HepG2 (cell line): ENCODE results near the gene SPRY1. TPM values are rescaled to one million over a fixed set of nuclear protein-coding genes. Genes with fewer than 3 reads are reported as not detected.

Experiments used
- ARID4A ChIP-seq: sonication (generic); formaldehyde crosslinking; IDR thresholded peaks from 2 replicates; pipeline ENCODE4 v1.5.0; 2020; ENCODE audit warnings: mild to moderate bottlenecking, missing genetic modification reagents, borderline replicate concordance
- ATF3 ChIP-seq: sonication (generic); formaldehyde crosslinking; IDR thresholded peaks from 2 replicates; pipeline ENCODE4 v1.4.0; 2020; ENCODE audit warnings: missing genetic modification reagents
- CBFB ChIP-seq: sonication (generic); formaldehyde crosslinking; IDR thresholded peaks from 2 replicates; pipeline ENCODE4 v1.4.0; 2020; ENCODE audit warnings: missing genetic modification reagents
- EEA1 ChIP-seq: sonication (generic); formaldehyde crosslinking; IDR thresholded peaks from 2 replicates; pipeline ENCODE4 v1.5.1; 2020; ENCODE audit warnings: mild to moderate bottlenecking, missing genetic modification reagents, borderline replicate concordance
- EP300 ChIP-seq, 3 experiments: sonication (generic) in 1 of 3; formaldehyde crosslinking in 1 of 3; IDR thresholded peaks; 2 replicates each; pipeline versions ENCODE4 v1.5.1 to v1.6.1; 2011 to 2020; ENCODE audit warnings: low read depth in 2 of 3, low read length in 2 of 3, borderline replicate concordance in 1 of 3, improper control_type of control experiment in 1 of 3, mild to moderate bottlenecking in 1 of 3, missing genetic modification reagents in 1 of 3, moderate library complexity in 1 of 3
- FOXA1 ChIP-seq, 2 experiments: fragments of 450-650 bp in 1 of 2; sonication (generic) in 1 of 2; formaldehyde crosslinking in 1 of 2; IDR thresholded peaks; 2 replicates each; pipeline versions ENCODE4 v1.4.0 to v1.6.1; 2016 to 2020; ENCODE audit warnings: missing genetic modification reagents in 1 of 2
- FOXO4 ChIP-seq: sonication (generic); formaldehyde crosslinking; conservative IDR thresholded peaks from 2 replicates; pipeline ENCODE4 v1.8.1; 2023; ENCODE audit warnings: missing genetic modification reagents
- KAT8 ChIP-seq: IDR thresholded peaks from 2 replicates; pipeline ENCODE4 v1.6.1; 2016; ENCODE audit warnings: missing genetic modification reagents, missing compliant biosample characterization
- NFE2 ChIP-seq: sonication (generic); formaldehyde crosslinking; IDR thresholded peaks from 2 replicates; pipeline ENCODE4 v1.4.0; 2020; ENCODE audit warnings: missing genetic modification reagents
- SOX13 ChIP-seq, 3 experiments: fragments of 450-650 bp in 1 of 3; sonication (generic) in 1 of 3; formaldehyde crosslinking in 1 of 3; IDR thresholded peaks in 2 of 3; conservative IDR thresholded peaks in 1 of 3; 2 replicates each; pipeline versions ENCODE4 v1.5.0 to v1.6.1; 2016 to 2020; ENCODE audit warnings: antibody characterized with exemption in 1 of 3, mild to moderate bottlenecking in 1 of 3, missing compliant biosample characterization in 1 of 3, missing genetic modification reagents in 1 of 3, moderate library complexity in 1 of 3
- ZBTB44 ChIP-seq: sonication (generic); formaldehyde crosslinking; IDR thresholded peaks from 2 replicates; pipeline ENCODE4 v1.4.0; 2020; ENCODE audit warnings: missing genetic modification reagents
- ZC3H4 ChIP-seq: sonication (generic); formaldehyde crosslinking; IDR thresholded peaks from 2 replicates; pipeline ENCODE4 v1.4.0; 2020; ENCODE audit warnings: missing genetic modification reagents, borderline replicate concordance
- ZFP36 ChIP-seq: fragments of 150-350 bp; IDR thresholded peaks from 2 replicates; pipeline ENCODE4 v1.6.1; 2018; ENCODE audit warnings: borderline replicate concordance, low read length, low read depth; ENCODE audit not compliant: partially characterized antibody
- ZFX ChIP-seq: sonication (generic); formaldehyde crosslinking; IDR thresholded peaks from 2 replicates; pipeline ENCODE4 v1.4.0; 2020; ENCODE audit warnings: mild to moderate bottlenecking, low read depth, missing genetic modification reagents, moderate library complexity
- ZNF724P ChIP-seq: sonication (generic); formaldehyde crosslinking; IDR thresholded peaks from 2 replicates; pipeline ENCODE4 v1.8.0; 2022; ENCODE audit warnings: missing genetic modification reagents, borderline replicate concordance
- ZNF776 ChIP-seq: sonication (generic); formaldehyde crosslinking; IDR thresholded peaks from 2 replicates; pipeline ENCODE4 v1.4.0; 2020; ENCODE audit warnings: mild to moderate bottlenecking, missing genetic modification reagents
- ZSCAN20 ChIP-seq: sonication (generic); formaldehyde crosslinking; IDR thresholded peaks from 2 replicates; pipeline ENCODE4 v1.4.0; 2020; ENCODE audit warnings: missing genetic modification reagents, mild to moderate bottlenecking, borderline replicate concordance
- ZSCAN5A ChIP-seq: sonication (generic); formaldehyde crosslinking; IDR thresholded peaks from 2 replicates; pipeline ENCODE4 v1.8.0; 2022; ENCODE audit warnings: mild to moderate bottlenecking, missing genetic modification reagents, borderline replicate concordance
- polyA plus RNA-seq, 8 experiments: library from polyadenylated mRNA; depleted of rRNA in 3 of 8; stranded (reverse) in 7 of 8; unstranded in 1 of 8; fragments of >200 nt; fragmentation: Illumina TruSeq in 4 of 8; extraction: Trizol in 4 of 8; gene quantifications; 2 replicates each; pipeline versions ENCODE4 v1.2.1 to v1.2.3, GENCODE V29; 2011 to 2016; ENCODE audit warnings: low read depth in 4 of 8, missing spikeins in 1 of 8, mixed read lengths in 1 of 8; ENCODE audit not compliant: insufficient read depth in 1 of 8
- total RNA-seq, 5 experiments: library from RNA; depleted of rRNA; stranded (reverse); fragments of >200 nt; fragmentation: Illumina TruSeq; extraction: Trizol; gene quantifications; 2 replicates each; pipeline ENCODE4 v1.2.3, GENCODE V29; 2016; ENCODE audit warnings: low read depth in 1 of 5

Gene SPRY1
- total and polyA plus RNA-seq, 2 of the 13 experiments (the other 11 are each of a cell fraction or from before 2014, with no cell fraction given), result 24.7 to 33.4 TPM

GRCh38 chr4:123349421-123350190 is 47.0 kb upstream of the SPRY1 start (continued):
- TF ChIP-seq SOX13 (IDR thresholded peaks at IDR 0.05) (no peak), SOX13 (CRISPR knock-in tag; conservative IDR thresholded peaks at IDR 0.05 in 1 of 2, IDR thresholded peaks at IDR 0.05 in 1 of 2) (peak in 1 of 2 experiments; percentile 83; a peak in 2 of 4 replicates), FOXO4 (CRISPR knock-in tag) (no peak), ZFP36 (no peak), ZSCAN5A (CRISPR knock-in tag) (no peak), CBFB (CRISPR knock-in tag) (peak; percentile 98), EEA1 (CRISPR knock-in tag) (no peak), ARID4A (CRISPR knock-in tag) (no peak), ZC3H4 (CRISPR knock-in tag) (no peak), FOXA1 (IDR thresholded peaks at IDR 0.05) (no peak), FOXA1 (CRISPR knock-in tag; IDR thresholded peaks at IDR 0.05) (peak; percentile 20; the same call in 1 of the 2 replicates), KAT8 (no peak), ZSCAN20 (CRISPR knock-in tag) (no peak), EP300 (IDR thresholded peaks at IDR 0.05; ENCODE audit: low read depth in 2 of 2, low read length in 2 of 2) (peak in 1 of 2 experiments; percentile 65; a peak in 1 of 4 replicates), EP300 (CRISPR knock-in tag; IDR thresholded peaks at IDR 0.05; ENCODE audit: borderline replicate concordance) (peak; percentile 65; the same call in 1 of the 2 replicates), ZBTB44 (CRISPR knock-in tag) (no peak), ZFX (CRISPR knock-in tag) (no peak), ZNF776 (no peak), NFE2 (CRISPR knock-in tag) (no peak), ZNF724P (CRISPR knock-in tag) (no peak), ATF3 (no peak)
